Adipocyte (in vitro differentiated cells): ENCODE results near the gene S100A5.
A peak's percentile ranks its signal among the peaks of the same experiment; 100 is the strongest.
"Not testable (repeated sequence)": the region's sequence is repeated elsewhere in the genome, so short reads cannot be mapped to it uniquely, and the experiment has no call there.

Experiments
- DNase-seq: peaks from one replicate; pipeline ENCODE4 v3.0.0-alpha.2; 2015; ENCODE audit warnings: low read depth
- H3K27me3 ChIP-seq: replicated peaks from 2 replicates; pipeline ENCODE4 v1.7.0; 2013; ENCODE audit warnings: mild to moderate bottlenecking, low read length, moderate library complexity; ENCODE audit not compliant: control insufficient read depth, insufficient read depth
- H3K36me3 ChIP-seq: 2 replicates; pipeline ENCODE4 v1.7.0; 2013; ENCODE audit warnings: low read length, mild to moderate bottlenecking, moderate library complexity; ENCODE audit not compliant: control insufficient read depth, insufficient read depth, severe bottlenecking
- H3K4me1 ChIP-seq: 2 replicates; pipeline ENCODE4 v1.7.0; 2013; ENCODE audit warnings: mild to moderate bottlenecking, low read length, moderate library complexity; ENCODE audit not compliant: control insufficient read depth, insufficient read depth
- H3K4me3 ChIP-seq: 2 replicates; pipeline ENCODE4 v1.7.0; 2013; ENCODE audit warnings: mild to moderate bottlenecking, low read length, moderate library complexity
- H3K9ac ChIP-seq: 2 replicates; pipeline ENCODE4 v1.7.0; 2013; ENCODE audit warnings: mild to moderate bottlenecking, low read length, moderate library complexity
- H3K9me3 ChIP-seq: 2 replicates; pipeline ENCODE4 v1.7.0; 2013; ENCODE audit warnings: mild to moderate bottlenecking, low read length, moderate library complexity; ENCODE audit not compliant: control insufficient read depth

Gene S100A5

DNA sequence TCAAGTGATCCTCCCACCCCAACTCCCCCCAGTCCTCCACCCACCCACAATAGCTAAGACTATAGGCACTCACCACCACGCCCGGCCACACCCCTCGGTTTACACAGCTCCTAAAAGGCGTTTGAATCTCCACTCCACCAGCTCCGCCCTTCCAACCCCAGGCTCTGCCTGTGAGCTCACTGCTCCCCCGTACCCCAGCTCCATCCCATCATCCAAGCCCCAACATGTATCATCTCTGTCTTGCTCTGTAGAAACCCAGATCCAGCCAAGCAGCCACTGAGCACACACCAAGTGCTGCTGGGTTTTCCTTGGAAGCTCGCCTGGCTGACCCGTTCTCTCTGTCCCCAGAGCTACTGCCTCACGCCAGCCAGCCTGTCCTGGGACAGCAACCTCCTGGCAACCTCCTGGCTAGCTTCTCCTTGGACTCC, 36.9 kb upstream of the S100A5 start:
- no peaks in the 10 kb centered on the region for H3K27me3 ChIP-seq
- no peaks in the 10 kb centered on the region for H3K36me3 ChIP-seq
- peaks cover 28% of the 10 kb centered on the region for H3K4me1 ChIP-seq
- no peak overlapping the region for H3K9ac ChIP-seq
- no peak overlapping the region for H3K4me3 ChIP-seq
- no peak for DNase-seq
- no peaks in the 10 kb centered on the region for H3K9me3 ChIP-seq

DNA sequence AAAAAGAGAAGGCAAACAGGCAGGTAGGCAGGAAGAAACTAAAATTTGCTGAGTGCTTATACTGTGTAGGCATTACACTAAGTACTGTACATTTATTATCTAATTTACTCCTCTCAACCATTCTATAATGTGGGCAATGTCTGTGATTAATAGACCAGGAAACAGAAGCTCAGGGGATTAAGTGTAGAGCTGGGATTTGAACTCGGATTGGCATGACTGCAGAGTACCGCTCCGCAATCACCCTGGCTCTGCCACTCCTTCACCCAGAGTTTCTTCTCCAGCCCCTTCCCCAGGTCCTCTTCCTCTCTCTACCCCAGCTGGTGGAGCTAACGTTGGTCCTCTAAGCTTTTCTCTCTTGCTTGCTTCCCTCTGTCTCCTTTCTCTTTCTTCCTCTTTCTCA, 36.4 kb upstream of the S100A5 start:
- Histone ChIP-seq H3K36me3 (no peaks in the 10 kb centered on the region), H3K27me3 (no peaks in the 10 kb centered on the region), H3K9ac (no peak overlapping the region), H3K4me3 (no peak overlapping the region), H3K9me3 (no peaks in the 10 kb centered on the region), H3K4me1 (peaks cover 32% of the 10 kb centered on the region)
- no peak for DNase-seq

DNA sequence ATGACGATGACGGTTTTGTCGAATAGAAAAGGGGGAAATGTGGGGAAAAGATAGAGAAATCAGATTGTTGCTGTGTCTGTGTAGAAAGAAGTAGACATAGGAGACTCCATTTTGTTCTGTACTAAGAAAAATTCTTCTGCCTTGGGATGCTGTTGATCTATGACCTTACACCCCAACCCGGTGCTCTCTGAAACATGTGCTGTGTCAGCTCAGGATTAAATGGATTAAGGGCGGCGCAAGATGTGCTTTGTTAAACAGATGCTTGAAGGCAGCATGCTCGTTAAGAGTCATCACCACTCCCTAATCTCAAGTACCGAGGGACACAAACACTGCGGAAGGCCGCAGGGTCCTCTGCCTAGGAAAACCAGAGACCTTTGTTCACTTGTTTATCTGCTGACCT, 34.8 kb upstream of the S100A5 start:
- H3K9ac ChIP-seq, H3K9me3 ChIP-seq, DNase-seq, H3K36me3 ChIP-seq, H3K4me3 ChIP-seq, H3K27me3 ChIP-seq: not testable (repeated sequence)
- peaks cover 32% of the 10 kb centered on the region for H3K4me1 ChIP-seq

DNA sequence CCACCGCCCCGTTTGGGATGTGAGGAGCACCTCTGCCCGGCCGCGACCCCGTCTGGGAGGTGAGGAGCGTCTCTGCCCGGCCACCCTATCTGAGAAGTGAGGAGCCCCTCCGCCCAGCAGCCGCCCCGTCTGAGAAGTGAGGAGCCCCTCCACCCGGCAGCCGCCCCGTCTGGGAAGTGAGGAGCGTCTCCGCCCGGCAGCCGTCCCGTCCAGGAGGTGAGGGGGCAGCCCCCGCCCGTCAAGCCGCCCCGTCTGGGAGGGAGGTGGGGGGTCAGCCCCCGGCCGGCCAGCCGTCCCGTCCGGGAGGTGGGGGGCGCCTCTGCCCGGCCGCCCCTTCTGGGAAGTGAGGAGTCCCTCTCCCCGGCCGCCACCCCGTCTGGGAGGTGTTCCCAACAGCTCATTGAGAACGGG, 34.4 kb upstream of the S100A5 start:
- H3K9ac ChIP-seq, H3K9me3 ChIP-seq, H3K27me3 ChIP-seq, DNase-seq, H3K36me3 ChIP-seq, H3K4me3 ChIP-seq: not testable (repeated sequence)
- peaks cover 32% of the 10 kb centered on the region for H3K4me1 ChIP-seq

DNA sequence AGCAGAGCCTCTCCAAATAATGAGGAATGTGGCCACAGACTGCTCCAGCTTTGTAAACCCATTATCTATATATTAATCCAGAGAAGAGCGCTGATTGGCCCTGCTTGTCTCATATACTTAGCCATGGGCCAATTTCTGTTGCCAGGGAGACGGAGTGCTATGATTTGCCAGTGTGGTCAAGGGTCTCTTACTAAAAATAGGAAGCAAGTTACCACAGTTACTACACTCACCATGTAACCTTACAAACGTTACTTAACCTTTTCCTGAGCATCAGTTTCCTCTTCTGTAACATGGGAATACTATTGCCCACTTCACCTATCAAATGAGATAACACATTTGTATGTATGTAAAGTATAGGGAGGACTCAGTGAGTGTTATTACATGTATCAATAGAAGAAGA, 32.6 kb upstream of the S100A5 start:
- H3K4me3 ChIP-seq = peak overlapping the region; percentile 53
- no peaks in the 10 kb centered on the region for H3K9me3 ChIP-seq
- peak overlapping the region; percentile 73 for H3K9ac ChIP-seq
- H3K27me3 ChIP-seq = no peaks in the 10 kb centered on the region
- H3K4me1 ChIP-seq = peaks cover 27% of the 10 kb centered on the region
- no peaks in the 10 kb centered on the region for H3K36me3 ChIP-seq
- DNase-seq = no peak

DNA sequence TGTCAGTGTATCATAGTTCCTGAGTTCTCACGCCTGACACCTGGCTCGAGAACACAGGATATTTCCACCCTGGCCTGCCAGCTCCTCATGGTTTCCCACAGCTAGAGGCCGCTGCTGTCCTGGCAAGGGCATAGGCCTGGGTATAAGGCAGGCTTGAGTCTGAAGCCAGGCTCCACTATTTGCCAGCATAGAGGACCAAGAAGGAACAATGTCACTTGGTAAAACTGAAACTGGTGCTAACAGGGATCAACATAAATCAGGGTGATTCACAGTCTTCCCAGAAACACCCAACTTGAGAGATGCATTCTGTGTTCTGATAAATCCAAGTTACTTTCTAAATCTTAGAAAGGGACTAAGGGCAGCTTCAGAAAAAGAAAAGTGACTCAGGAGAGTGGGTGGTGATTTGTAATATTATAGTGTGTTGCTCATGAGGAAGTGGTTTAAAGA, 31.9 kb upstream of the S100A5 start:
- Histone ChIP-seq H3K27me3 (no peaks in the 10 kb centered on the region), H3K4me3 (peak overlapping the region; percentile 53), H3K36me3 (no peaks in the 10 kb centered on the region), H3K9ac (peak overlapping the region; percentile 73), H3K4me1 (peaks cover 27% of the 10 kb centered on the region), H3K9me3 (no peaks in the 10 kb centered on the region)
- peak; percentile 93 for DNase-seq

- Histone ChIP-seq H3K9ac (no peak overlapping the region), H3K36me3 (no peaks in the 10 kb centered on the region), H3K4me3 (no peak overlapping the region), H3K4me1 (peaks cover 34% of the 10 kb centered on the region), H3K27me3 (no peaks in the 10 kb centered on the region), H3K9me3 (no peaks in the 10 kb centered on the region)
- DNase-seq = no peak
Measured at GRCh38 chr1:153571706-153572105, 31.0 kb upstream of the S100A5 start.

DNA sequence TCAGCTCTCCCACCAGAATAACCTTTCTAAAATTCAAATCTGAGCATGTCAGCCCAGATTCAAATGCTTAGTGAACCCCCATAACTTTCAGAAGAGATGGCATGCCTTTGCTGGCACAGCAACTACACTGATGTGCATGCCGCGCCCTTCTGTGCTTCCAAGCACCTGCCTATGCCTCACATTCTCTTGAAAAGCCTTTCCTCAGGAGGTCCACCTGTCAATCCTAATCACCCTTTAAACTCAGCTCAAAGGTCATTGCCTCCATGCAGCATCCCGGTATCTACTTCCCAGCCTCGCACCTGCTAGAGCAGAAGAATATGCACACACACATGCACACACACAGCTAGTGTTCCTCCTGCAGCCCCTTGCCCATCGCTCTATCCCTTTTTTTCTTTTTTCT, 30.1 kb upstream of the S100A5 start:
- Histone ChIP-seq H3K9me3 (no peaks in the 10 kb centered on the region), H3K4me1 (peaks cover 42% of the 10 kb centered on the region), H3K36me3 (no peaks in the 10 kb centered on the region), H3K9ac (no peak overlapping the region), H3K27me3 (no peaks in the 10 kb centered on the region), H3K4me3 (no peak overlapping the region)
- no peak for DNase-seq

- H3K4me1 ChIP-seq = peaks cover 49% of the 10 kb centered on the region
- no peaks in the 10 kb centered on the region for H3K27me3 ChIP-seq
- no peak overlapping the region for H3K9ac ChIP-seq
- DNase-seq = no peak
- no peaks in the 10 kb centered on the region for H3K9me3 ChIP-seq
- H3K36me3 ChIP-seq = no peaks in the 10 kb centered on the region
- no peak overlapping the region for H3K4me3 ChIP-seq
Measured at GRCh38 chr1:153569465-153569864, 28.7 kb upstream of the S100A5 start.

GRCh38 chr1:153568367-153569099, 27.8 kb upstream of the S100A5 start:
- Histone ChIP-seq H3K4me3 (peak overlapping the region; percentile 48), H3K36me3 (no peaks in the 10 kb centered on the region), H3K4me1 (peaks cover 47% of the 10 kb centered on the region), H3K9me3 (no peaks in the 10 kb centered on the region), H3K27me3 (no peaks in the 10 kb centered on the region), H3K9ac (peak overlapping the region; percentile 76)
- peak; percentile 97 for DNase-seq

DNA sequence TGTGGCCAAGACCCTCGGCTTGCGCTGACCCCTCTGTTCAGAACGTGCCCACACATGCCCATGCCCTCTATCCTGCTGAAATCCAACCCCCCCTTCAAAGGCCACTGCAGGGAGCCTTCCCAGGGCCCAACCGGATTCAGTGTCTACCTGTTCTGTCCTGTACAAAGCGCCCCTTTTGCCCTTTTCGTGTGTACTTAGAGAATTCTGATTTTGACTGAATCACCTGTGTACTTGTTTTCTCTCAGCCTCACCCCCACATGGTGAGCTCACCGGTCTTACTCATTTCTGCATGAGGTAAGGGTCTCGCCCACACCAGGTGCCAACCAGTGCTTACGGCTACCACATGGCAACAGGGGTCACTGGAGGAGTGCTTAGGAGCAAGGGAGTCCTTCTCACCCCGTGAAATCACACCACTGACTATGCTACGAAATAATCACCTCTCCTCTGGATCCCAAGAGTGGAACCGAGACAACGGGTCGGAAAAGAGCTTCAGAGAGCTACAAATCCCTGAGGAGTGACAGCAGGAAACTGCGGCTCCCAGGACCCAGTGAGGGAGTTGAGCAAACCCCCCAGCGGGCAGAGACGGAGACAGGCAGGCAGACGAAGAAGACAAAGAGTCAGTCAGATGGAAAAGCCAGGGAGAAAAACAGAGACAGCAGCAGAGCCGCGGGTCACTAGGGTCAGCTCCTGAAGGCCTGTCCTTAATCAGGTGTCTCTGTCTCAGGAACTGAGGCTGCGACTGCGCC, 27.1 kb upstream of the S100A5 start:
- Histone ChIP-seq H3K9ac (peak overlapping the region; percentile 76), H3K4me3 (peak overlapping the region; percentile 48)
- DNase-seq = no peak

More for the DNA sequence above, 27.1 kb upstream of the S100A5 start:
- Histone ChIP-seq H3K27me3 (no peaks in the 10 kb centered on the region), H3K4me1 (peaks cover 40% of the 10 kb centered on the region), H3K9me3 (no peaks in the 10 kb centered on the region), H3K36me3 (no peaks in the 10 kb centered on the region)
